ENCODE results near the gene RBM34.

DNA sequence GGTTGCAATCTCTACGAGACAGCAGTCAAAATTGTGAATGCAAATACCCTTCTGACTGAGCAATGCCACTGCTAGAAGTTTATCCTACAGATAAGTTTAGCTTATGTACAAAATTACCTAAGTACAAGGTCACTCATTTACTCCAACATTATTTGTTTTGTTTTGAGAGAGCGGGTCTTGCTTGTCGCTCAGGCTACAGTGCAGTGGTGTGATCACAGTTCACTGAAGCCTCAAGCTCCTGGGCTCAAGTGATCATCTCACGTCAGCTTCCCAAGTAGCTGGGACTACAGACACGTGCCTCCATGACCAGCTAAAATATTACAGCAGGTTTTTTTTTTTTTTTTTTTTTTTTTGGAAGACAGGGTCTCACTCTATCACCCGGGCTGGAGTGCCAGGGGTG lies 15.4 kb downstream of the RBM34 start:
- TF ChIP-seq, protein P1, sequence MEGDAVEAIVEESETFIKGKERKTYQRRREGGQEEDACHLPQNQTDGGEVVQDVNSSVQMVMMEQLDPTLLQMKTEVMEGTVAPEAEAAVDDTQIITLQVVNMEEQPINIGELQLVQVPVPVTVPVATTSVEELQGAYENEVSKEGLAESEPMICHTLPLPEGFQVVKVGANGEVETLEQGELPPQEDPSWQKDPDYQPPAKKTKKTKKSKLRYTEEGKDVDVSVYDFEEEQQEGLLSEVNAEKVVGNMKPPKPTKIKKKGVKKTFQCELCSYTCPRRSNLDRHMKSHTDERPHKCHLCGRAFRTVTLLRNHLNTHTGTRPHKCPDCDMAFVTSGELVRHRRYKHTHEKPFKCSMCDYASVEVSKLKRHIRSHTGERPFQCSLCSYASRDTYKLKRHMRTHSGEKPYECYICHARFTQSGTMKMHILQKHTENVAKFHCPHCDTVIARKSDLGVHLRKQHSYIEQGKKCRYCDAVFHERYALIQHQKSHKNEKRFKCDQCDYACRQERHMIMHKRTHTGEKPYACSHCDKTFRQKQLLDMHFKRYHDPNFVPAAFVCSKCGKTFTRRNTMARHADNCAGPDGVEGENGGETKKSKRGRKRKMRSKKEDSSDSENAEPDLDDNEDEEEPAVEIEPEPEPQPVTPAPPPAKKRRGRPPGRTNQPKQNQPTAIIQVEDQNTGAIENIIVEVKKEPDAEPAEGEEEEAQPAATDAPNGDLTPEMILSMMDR (IDR thresholded peaks at IDR 0.05), result no peak
- no peak for TF ChIP-seq POLR2A (IDR thresholded peaks at IDR 0.05)

Data from testis (tissue), 2 donors.